GM12875 (cell line): ENCODE measurements around the gene MCAM.

Source experiments
- H3K4me3 ChIP-seq: one replicate; pipeline ENCODE4 v1.5.1; 2011; ENCODE audit warnings: low read depth, low read length, control low read depth
- CTCF ChIP-seq: IDR thresholded peaks from 2 replicates; pipeline ENCODE4 v1.5.1; 2011; ENCODE audit warnings: low read depth, mild to moderate bottlenecking, control low read depth, inconsistent platforms, low read length, moderate library complexity, borderline replicate concordance; ENCODE audit not compliant: insufficient read depth

MCAM gene

GRCh38 chr11:119361056-119361787, 44.3 kb upstream of the MCAM start:
- no peak for TF ChIP-seq CTCF
- H3K4me3 ChIP-seq = no peak overlapping the region

DNA sequence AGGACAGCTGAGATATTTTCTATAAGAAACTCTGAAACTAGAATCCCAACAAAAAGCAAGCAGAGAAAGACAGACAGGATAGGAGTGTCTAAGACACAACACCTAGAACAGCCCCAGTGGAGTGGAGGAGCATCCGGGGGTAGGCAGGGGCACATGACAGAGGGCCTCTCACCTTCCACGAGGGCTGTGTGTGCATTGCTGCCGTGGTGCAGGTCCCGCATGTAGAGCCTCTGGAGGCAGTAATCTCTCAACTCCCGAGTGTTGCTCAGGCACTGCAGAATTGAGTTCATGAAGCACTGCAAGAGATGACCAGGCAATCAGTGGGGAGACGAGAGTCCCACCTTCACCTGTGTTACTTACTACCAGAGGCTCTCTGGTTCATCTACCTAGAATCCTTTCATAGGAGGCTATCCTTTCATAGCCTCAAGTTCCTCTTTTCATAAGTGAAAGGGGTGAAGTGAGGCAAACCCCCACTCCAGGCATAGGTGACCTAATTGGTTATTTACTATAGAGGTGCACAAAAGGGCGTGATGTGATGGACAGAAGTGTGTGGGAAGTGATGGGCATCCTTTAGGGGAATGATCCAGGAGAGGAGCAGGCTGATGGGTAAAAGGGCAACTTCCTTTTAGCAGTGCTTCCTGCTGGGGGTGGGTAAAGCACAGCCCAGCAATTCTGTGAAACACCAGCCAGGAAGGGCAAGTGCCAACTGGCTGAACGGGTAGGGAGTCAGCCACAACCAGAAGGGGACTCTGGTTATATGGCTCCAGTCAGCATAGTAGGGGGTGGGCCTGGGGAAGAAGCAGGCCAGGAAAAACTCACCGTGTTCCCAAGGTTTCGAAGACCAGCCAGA, 42.7 kb upstream of the MCAM start:
- no peak overlapping the region for H3K4me3 ChIP-seq
- no peak for TF ChIP-seq CTCF

DNA sequence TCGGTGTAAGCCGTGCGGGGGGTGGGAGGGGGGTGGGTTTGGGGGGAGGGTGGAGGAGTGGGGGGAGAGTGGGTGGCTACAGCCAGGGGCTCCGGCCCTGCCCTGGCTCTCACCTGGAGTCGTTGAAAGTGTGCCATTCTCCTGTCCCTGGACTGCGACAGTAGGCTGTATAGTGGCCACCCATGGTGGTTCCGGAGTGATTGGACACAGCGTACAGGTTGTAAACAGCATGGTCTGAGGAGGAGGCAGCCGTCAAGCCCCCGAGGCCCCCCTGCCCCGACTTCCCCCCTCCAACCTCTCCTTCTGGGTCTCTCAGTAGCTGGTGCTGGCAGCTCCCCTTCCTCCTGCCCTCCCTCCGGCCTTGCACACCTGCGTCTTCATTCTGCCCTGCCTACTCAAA, 40.1 kb upstream of the MCAM start:
- H3K4me3 ChIP-seq = no peak overlapping the region
- TF ChIP-seq CTCF = no peak

GRCh38 chr11:119356349-119357031, 39.6 kb upstream of the MCAM start:
- TF ChIP-seq CTCF = peak; percentile 96
- H3K4me3 ChIP-seq = peak overlapping the region; percentile 46

GRCh38 chr11:119355091-119355843, 38.3 kb upstream of the MCAM start:
- no peak overlapping the region for H3K4me3 ChIP-seq
- TF ChIP-seq CTCF = no peak

- no peak overlapping the region for H3K4me3 ChIP-seq
- no peak for TF ChIP-seq CTCF
Observed at GRCh38 chr11:119352857-119353260, 35.9 kb upstream of the MCAM start.
